K562 (cell line): Measurements from ENCODE around the gene SCUBE1. TPM values are rescaled to one million over a fixed set of nuclear protein-coding genes. Genes with fewer than 3 reads are reported as not detected.

Experiments used
- ATAC-seq: fragments of 200-7000 bp; cut with Tn5 transposase; 3 replicates; pipeline ENCODE4 v1.9.1; 2020; ENCODE audit warnings: moderate library complexity
- BruUV-seq: library from RNA; stranded (reverse); fragments of 400-500 nt; replicated peaks from 2 replicates; lab custom pipeline; 2021; lab: Mats Ljungman, UMichigan
- CTCF ChIA-PET: fragments of 300-600 bp; formaldehyde crosslinking; extraction: SDS; loops from one replicate; lab custom pipeline; 2021; ENCODE audit warnings: low intra/inter-chr PET ratio; lab: Yijun Ruan, JAX
- POLR2A ChIA-PET: fragments of 300-600, 350-650 bp; sonication (Branson Sonifier 250); formaldehyde crosslinking; extraction: SDS; loops from one replicate; lab custom pipeline; 2021; ENCODE audit warnings: antibody characterized with exemption, inconsistent platforms; lab: Yijun Ruan, JAX
- DNase-seq, 4 experiments: peaks; one replicate each; pipeline versions ENCODE4 v3.0.0 to v3.0.0-alpha.2; 2011 to 2018; ENCODE audit warnings: low spot score in 3 of 4, mixed read lengths in 3 of 4; ENCODE audit errors: extremely low read depth in 1 of 4
- FAIRE-seq: peaks from 2 replicates; lab custom pipeline; 2011; peaks lifted over from hg19 to GRCh38; lab: Jason Lieb, UNC
- H2AFZ ChIP-seq: 2 replicates; pipeline ENCODE4 v1.6.0; 2011; ENCODE audit warnings: low read depth, low read length, control low read depth, inconsistent platforms
- H3K27ac ChIP-seq: fragments of 200-600 bp; 3 replicates; pipeline ENCODE4 v1.8.0; 2011; ENCODE audit warnings: low read depth, mild to moderate bottlenecking, control low read depth, inconsistent platforms, low read length, moderate library complexity, mixed read lengths; ENCODE audit errors: extremely low read depth
- H3K27me3 ChIP-seq, 2 experiments: fragments of 300-600 bp in 1 of 2; 2 replicates in 1 of 2; 3 replicates in 1 of 2; pipeline versions ENCODE4 v1.6.0 to v1.8.0; 2011; ENCODE audit warnings: inconsistent platforms in 2 of 2, low read length in 2 of 2, mild to moderate bottlenecking in 1 of 2, mixed read lengths in 1 of 2, moderate library complexity in 1 of 2; ENCODE audit not compliant: control insufficient read depth in 2 of 2, insufficient read depth in 2 of 2
- H3K36me3 ChIP-seq: fragments of 300-600 bp; 3 replicates; pipeline ENCODE4 v1.8.0; 2011; ENCODE audit warnings: mild to moderate bottlenecking, low read length, inconsistent platforms; ENCODE audit not compliant: control insufficient read depth, insufficient read depth
- H3K4me1 ChIP-seq, 2 experiments: fragments of 200-600 bp in 1 of 2; replicated peaks in 1 of 2; 2 replicates in 1 of 2; 3 replicates in 1 of 2; pipeline versions ENCODE4 v1.5.1 to v1.8.0; 2011; ENCODE audit warnings: inconsistent platforms in 2 of 2, low read length in 2 of 2, mild to moderate bottlenecking in 1 of 2, mixed read lengths in 1 of 2, moderate library complexity in 1 of 2; ENCODE audit not compliant: control insufficient read depth in 2 of 2, insufficient read depth in 2 of 2
- H3K4me2 ChIP-seq: 2 replicates; pipeline ENCODE4 v1.6.1; 2011; ENCODE audit warnings: low read length, control low read depth, inconsistent platforms, mixed read lengths; ENCODE audit not compliant: insufficient read depth
- H3K4me3 ChIP-seq: fragments of 200-600 bp; sonication (generic), shearing (Covaris generic); 2 replicates; pipeline ENCODE4 v1.5.1; 2016; ENCODE audit warnings: control low read depth, inconsistent platforms
- H3K79me2 ChIP-seq: fragments of 200-600 bp; 3 replicates; pipeline ENCODE4 v1.8.0; 2011; ENCODE audit warnings: low read length, inconsistent platforms; ENCODE audit not compliant: control insufficient read depth, insufficient read depth
- H3K9ac ChIP-seq, 2 experiments: 2 replicates each; pipeline versions ENCODE4 v1.6.0 to v1.6.1; 2011; ENCODE audit warnings: low read depth in 2 of 2, low read length in 2 of 2, control low read depth in 1 of 2, inconsistent platforms in 1 of 2, mild to moderate bottlenecking in 1 of 2, mixed read lengths in 1 of 2; ENCODE audit not compliant: insufficient read depth in 1 of 2
- H3K9me1 ChIP-seq: one replicate; pipeline ENCODE4 v1.6.0; 2011; ENCODE audit warnings: inconsistent platforms, mild to moderate bottlenecking, low read length, moderate library complexity; ENCODE audit not compliant: control insufficient read depth, insufficient read depth
- H3K9me3 ChIP-seq: replicated peaks from 2 replicates; pipeline ENCODE4 v1.5.1; 2011; ENCODE audit warnings: low read depth, low read length, inconsistent platforms; ENCODE audit not compliant: control insufficient read depth, insufficient read depth
- H4K20me1 ChIP-seq: replicated peaks from 2 replicates; pipeline ENCODE4 v1.6.1; 2011; ENCODE audit warnings: low read length, inconsistent platforms, mixed read lengths; ENCODE audit not compliant: control insufficient read depth, insufficient read depth
- BRD4 ChIP-seq: fragments of 200-600 bp; sonication (generic); IDR thresholded peaks from 2 replicates; pipeline ENCODE4 v1.6.1; 2017; ENCODE audit warnings: inconsistent platforms
- BRD9 ChIP-seq: fragments of 450-650 bp; IDR thresholded peaks from 2 replicates; pipeline ENCODE4 v1.6.1; 2018; ENCODE audit warnings: low read depth; ENCODE audit not compliant: partially characterized antibody
- CEBPB ChIP-seq: fragments of 450-650 bp; IDR thresholded peaks from 2 replicates; pipeline ENCODE4 v1.6.1; 2016; ENCODE audit warnings: missing genetic modification characterization, missing compliant biosample characterization
- CEBPG ChIP-seq, 3 experiments: fragments of 200-800 bp in 1 of 3; sonication (Bioruptor generic) in 1 of 3; sonication (generic) in 1 of 3; formaldehyde crosslinking in 1 of 3; IDR thresholded peaks in 2 of 3; conservative IDR thresholded peaks in 1 of 3; 2 replicates each; pipeline versions ENCODE4 v1.6.1 to v1.8.0; 2016 to 2022; ENCODE audit warnings: missing compliant biosample characterization in 2 of 3, missing genetic modification characterization in 2 of 3, mild to moderate bottlenecking in 1 of 3, missing genetic modification reagents in 1 of 3
- CTCF ChIP-seq, 3 experiments: IDR thresholded peaks in 2 of 3; conservative IDR thresholded peaks in 1 of 3; 2 replicates each; pipeline ENCODE4 v1.5.1; 2011 to 2012; ENCODE audit warnings: low read length in 3 of 3, mild to moderate bottlenecking in 3 of 3, control low read depth in 2 of 3, improper control_type of control experiment in 1 of 3, inconsistent platforms in 1 of 3, low read depth in 1 of 3, mixed read lengths in 1 of 3, moderate library complexity in 1 of 3; ENCODE audit not compliant: insufficient read depth in 2 of 3
- EGR1 ChIP-seq: fragments of 450-650 bp; conservative IDR thresholded peaks from 2 replicates; pipeline ENCODE4 v1.6.1; 2017; ENCODE audit warnings: mild to moderate bottlenecking
- JUND ChIP-seq, 2 experiments: IDR thresholded peaks; 2 replicates in 1 of 2; 3 replicates in 1 of 2; pipeline ENCODE4 v1.6.1; 2011; ENCODE audit warnings: borderline replicate concordance in 2 of 2, low read depth in 2 of 2, low read length in 2 of 2, improper control_type of control experiment in 1 of 2, missing biosample characterization in 1 of 2, missing genetic modification characterization in 1 of 2, missing genetic modification reagents in 1 of 2
- MTA2 ChIP-seq: fragments of 450-650 bp; IDR thresholded peaks from 2 replicates; pipeline ENCODE4 v1.6.1; 2016; ENCODE audit warnings: low read depth
- RAD21 ChIP-seq, 2 experiments: fragments of 250-450 bp in 1 of 2; fragments of 450-650 bp in 1 of 2; sonication (Bioruptor Pico) in 1 of 2; formaldehyde crosslinking in 1 of 2; IDR thresholded peaks in 1 of 2; conservative IDR thresholded peaks in 1 of 2; 2 replicates each; pipeline versions ENCODE4 v1.4.0 to v1.8.0; 2020 to 2022; ENCODE audit warnings: mild to moderate bottlenecking in 2 of 2, moderate library complexity in 1 of 2
- SMC3 ChIP-seq: conservative IDR thresholded peaks from 2 replicates; pipeline ENCODE4 v1.6.1; 2011; ENCODE audit warnings: low read depth, low read length, improper control_type of control experiment; ENCODE audit not compliant: insufficient read depth
- ZNF224 ChIP-seq: sonication (generic); formaldehyde crosslinking; IDR thresholded peaks from 2 replicates; pipeline ENCODE4 v1.8.0; 2022; ENCODE audit warnings: mild to moderate bottlenecking, missing genetic modification reagents
- WGBS: fragments of 100-300 bp; shearing (Covaris generic); methylation state at CpG from one replicate; pipeline ENCODE4 v1.1.6; 2016; ENCODE audit warnings: low coverage, mixed read lengths; ENCODE audit not compliant: insufficient coverage; ENCODE audit errors: missing lambda C conversion rate; 5-methylcytosine and 5-hydroxymethylcytosine counted together
- in situ Hi-C: fragments of 300-500 bp; cut with MboI; formaldehyde crosslinking; loops from 4 replicates; pipeline ENCODE4 v1.15.0; 2018; ENCODE audit warnings: inconsistent platforms, mixed read lengths
- intact Hi-C: fragments of 100-400 bp; cut with micrococcal nuclease; formaldehyde crosslinking; loops from 2 replicates; pipeline ENCODE4 v1.14.2; 2022
- polyA plus RNA-seq, 8 experiments: library from polyadenylated mRNA; depleted of rRNA in 4 of 8; stranded (reverse) in 5 of 8; unstranded in 3 of 8; fragments of >200 nt; fragmentation: Nextera tagmentation in 2 of 8; fragmentation: Illumina TruSeq in 1 of 8; extraction: Ambion mirVana in 2 of 8; extraction: Trizol in 1 of 8; gene quantifications; 2 replicates each; pipeline versions ENCODE4 v1.2.1 to v1.2.3, GENCODE V29; 2011 to 2014; ENCODE audit warnings: inconsistent platforms in 1 of 8, missing spikeins in 1 of 8
- total RNA-seq, 7 experiments: library from RNA; depleted of rRNA in 6 of 7; stranded (reverse); fragments of >200 nt in 6 of 7; fragmentation: Illumina TruSeq in 2 of 7; extraction: Trizol in 2 of 7; gene quantifications; 2 replicates each; pipeline versions ENCODE4 v1.2.1 to v1.2.3, GENCODE V29; 2011 to 2021; ENCODE audit warnings: low replicate concordance in 1 of 7
- TF ChIP-seq, protein P1 (sequence below): fragments of 450-650 bp; formaldehyde crosslinking; IDR thresholded peaks from 2 replicates; pipeline ENCODE4 v1.4.0; 2020; ENCODE audit warnings: mild to moderate bottlenecking, moderate library complexity

SCUBE1 gene
- total and polyA plus RNA-seq, 9 of the 15 experiments (the other 6 are each of a cell fraction or from before 2014, with no cell fraction given), result 0.03 to 0.47 (median 0.29) TPM; not detected in 6

- peaks cover 12% of the 10 kb centered on the region for H4K20me1 ChIP-seq
- intact Hi-C loops, result loop anchor here (1.0 to 5.0 kb wide), 3 partner anchors 42 to 111 kb away; no protein-coding TSS in a partner anchor
- no peaks in the 10 kb centered on the region for H3K36me3 ChIP-seq
- H3K9me1 ChIP-seq, result no peaks in the 10 kb centered on the region
- no peaks in the 10 kb centered on the region for H3K9me3 ChIP-seq
- no TSS peak for BruUV-seq
- no peak overlapping the region for H2AFZ ChIP-seq
- no peak overlapping the region for H3K27ac ChIP-seq
- no peak overlapping the region for H3K4me2 ChIP-seq
- peaks cover 15 to 46% of the 10 kb centered on the region in 2 experiments; a peak in 4 of 5 replicates for H3K27me3 ChIP-seq
- POLR2A ChIA-PET, result interaction anchor here (0.8 to 1.1 kb wide), 3 partner anchors 105 to 467 kb away, joined by 3 to 4 read pairs (median 3); no protein-coding TSS in a partner anchor
- 9% methylated on average over 8 of the region's 9 CpGs for WGBS
- H3K9ac ChIP-seq, result no peak overlapping the region
- DNase-seq (peak; percentile 58 to 69 (median 64)), ATAC-seq (peak; percentile 82), FAIRE-seq (peak; percentile 83)
- H3K4me1 ChIP-seq, result peaks cover 6 to 16% of the 10 kb centered on the region in 2 experiments; a peak in 3 of 5 replicates
- no peak overlapping the region for H3K4me3 ChIP-seq
- no peaks in the 10 kb centered on the region for H3K79me2 ChIP-seq
- in situ Hi-C loops, result loop anchor here (10.0 kb wide), 1 partner anchor 101 kb away; no protein-coding TSS in a partner anchor
- CTCF ChIA-PET, result interaction anchor here (0.7 to 3.8 kb wide), 4 partner anchors 42 to 112 kb away, joined by 3 to 26 read pairs (median 12); no protein-coding TSS in a partner anchor
- peak; percentile 68 for TF ChIP-seq SMC3
- TF ChIP-seq CEBPB (tag), result peak; percentile 47; the same call in 1 of the 2 replicates
- TF ChIP-seq EGR1, result no peak
- no peak for TF ChIP-seq BRD9
- TF ChIP-seq ZNF224, result no peak
- no peak for TF ChIP-seq BRD4
- TF ChIP-seq, protein P1, sequence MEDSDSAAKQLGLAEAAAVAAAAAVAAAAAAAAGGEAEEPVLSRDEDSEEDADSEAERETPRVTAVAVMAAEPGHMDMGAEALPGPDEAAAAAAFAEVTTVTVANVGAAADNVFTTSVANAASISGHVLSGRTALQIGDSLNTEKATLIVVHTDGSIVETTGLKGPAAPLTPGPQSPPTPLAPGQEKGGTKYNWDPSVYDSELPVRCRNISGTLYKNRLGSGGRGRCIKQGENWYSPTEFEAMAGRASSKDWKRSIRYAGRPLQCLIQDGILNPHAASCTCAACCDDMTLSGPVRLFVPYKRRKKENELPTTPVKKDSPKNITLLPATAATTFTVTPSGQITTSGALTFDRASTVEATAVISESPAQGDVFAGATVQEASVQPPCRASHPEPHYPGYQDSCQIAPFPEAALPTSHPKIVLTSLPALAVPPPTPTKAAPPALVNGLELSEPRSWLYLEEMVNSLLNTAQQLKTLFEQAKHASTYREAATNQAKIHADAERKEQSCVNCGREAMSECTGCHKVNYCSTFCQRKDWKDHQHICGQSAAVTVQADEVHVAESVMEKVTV (CRISPR knock-in tag), result peak; percentile 63
- no peak for TF ChIP-seq CEBPG (CRISPR knock-in tag; IDR thresholded peaks at IDR 0.05)
- TF ChIP-seq CEBPG (tag; conservative IDR thresholded peaks at IDR 0.05 in 1 of 2, IDR thresholded peaks at IDR 0.05 in 1 of 2), result 0 out of 4 replicates have a peak, but pooled peaks of 1 of the 2 experiments have one; percentile 6
- TF ChIP-seq CTCF (IDR thresholded peaks at IDR 0.05 in 2 of 3, conservative IDR thresholded peaks at IDR 0.05 in 1 of 3; ENCODE audit: insufficient read depth in 2 of 3, low read depth in 1 of 3, low read length in 3 of 3), result peak; percentile 72 to 84 (median 74)
- peak; percentile 70 to 87 for TF ChIP-seq RAD21 (CRISPR knock-in tag; conservative IDR thresholded peaks at IDR 0.05 in 1 of 2, IDR thresholded peaks at IDR 0.05 in 1 of 2)
- 0 out of 2 replicates have a peak, but pooled peaks have one; percentile 6 for TF ChIP-seq JUND (IDR thresholded peaks at IDR 0.05; ENCODE audit: borderline replicate concordance, low read depth, low read length)
- no peak for TF ChIP-seq JUND (tag; IDR thresholded peaks at IDR 0.05; ENCODE audit: borderline replicate concordance, low read depth, low read length)
- TF ChIP-seq MTA2, result no peak
These were observed 69.2 kb downstream of the SCUBE1 start for GRCh38 chr22:43273902-43274484.
